GM12801 (cell line): ENCODE results near the gene METAP2.

Experiments used
- TF ChIP-seq, protein P1 (sequence below): IDR thresholded peaks from one replicate; pipeline ENCODE4 v1.5.1; 2011; ENCODE audit warnings: control low read depth; ENCODE audit not compliant: insufficient read length; ENCODE audit errors: extremely low read depth

METAP2 gene

DNA sequence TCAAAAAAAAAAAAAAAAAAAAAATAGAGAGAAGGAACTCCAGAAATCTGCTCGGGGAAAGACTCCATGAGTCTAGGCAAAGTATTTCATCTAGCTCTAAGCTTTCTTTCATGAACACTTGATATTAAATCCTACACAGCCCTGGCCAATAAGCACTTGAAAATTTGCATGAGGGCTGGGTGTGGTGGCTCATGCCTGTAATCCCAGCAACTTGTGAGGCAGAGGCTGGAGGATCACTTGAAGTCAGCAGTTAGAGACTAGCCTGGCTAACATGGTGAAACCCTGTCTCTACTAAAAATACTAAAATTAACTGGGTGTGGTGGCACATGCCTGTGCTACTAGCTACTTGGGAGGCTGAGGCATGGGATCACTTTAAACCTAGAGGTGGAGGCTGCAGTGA, 13.1 kb upstream of the METAP2 start:
- TF ChIP-seq, protein P1, sequence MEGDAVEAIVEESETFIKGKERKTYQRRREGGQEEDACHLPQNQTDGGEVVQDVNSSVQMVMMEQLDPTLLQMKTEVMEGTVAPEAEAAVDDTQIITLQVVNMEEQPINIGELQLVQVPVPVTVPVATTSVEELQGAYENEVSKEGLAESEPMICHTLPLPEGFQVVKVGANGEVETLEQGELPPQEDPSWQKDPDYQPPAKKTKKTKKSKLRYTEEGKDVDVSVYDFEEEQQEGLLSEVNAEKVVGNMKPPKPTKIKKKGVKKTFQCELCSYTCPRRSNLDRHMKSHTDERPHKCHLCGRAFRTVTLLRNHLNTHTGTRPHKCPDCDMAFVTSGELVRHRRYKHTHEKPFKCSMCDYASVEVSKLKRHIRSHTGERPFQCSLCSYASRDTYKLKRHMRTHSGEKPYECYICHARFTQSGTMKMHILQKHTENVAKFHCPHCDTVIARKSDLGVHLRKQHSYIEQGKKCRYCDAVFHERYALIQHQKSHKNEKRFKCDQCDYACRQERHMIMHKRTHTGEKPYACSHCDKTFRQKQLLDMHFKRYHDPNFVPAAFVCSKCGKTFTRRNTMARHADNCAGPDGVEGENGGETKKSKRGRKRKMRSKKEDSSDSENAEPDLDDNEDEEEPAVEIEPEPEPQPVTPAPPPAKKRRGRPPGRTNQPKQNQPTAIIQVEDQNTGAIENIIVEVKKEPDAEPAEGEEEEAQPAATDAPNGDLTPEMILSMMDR, result no peak

DNA sequence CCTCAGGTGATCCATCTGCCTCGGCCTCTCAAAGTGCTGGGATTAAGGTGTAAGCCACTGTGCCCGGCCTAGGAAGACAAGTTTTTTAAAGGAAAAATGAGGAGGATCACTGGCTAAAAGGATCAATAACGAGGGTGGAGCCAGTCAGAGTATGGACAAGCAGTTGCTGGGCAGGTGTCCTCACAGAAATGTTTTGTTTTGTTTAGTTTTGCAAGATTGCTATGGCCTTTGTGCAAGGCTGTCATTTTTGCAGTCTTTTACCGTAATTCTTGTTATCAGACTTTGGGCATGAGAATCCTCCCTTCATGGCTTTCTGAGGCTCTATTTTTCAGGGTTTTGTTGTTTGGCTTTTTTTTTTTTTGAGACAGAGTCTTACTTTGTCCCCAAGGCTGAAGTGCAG, 11.9 kb upstream of the METAP2 start:
- TF ChIP-seq, protein P1, result no peak

DNA sequence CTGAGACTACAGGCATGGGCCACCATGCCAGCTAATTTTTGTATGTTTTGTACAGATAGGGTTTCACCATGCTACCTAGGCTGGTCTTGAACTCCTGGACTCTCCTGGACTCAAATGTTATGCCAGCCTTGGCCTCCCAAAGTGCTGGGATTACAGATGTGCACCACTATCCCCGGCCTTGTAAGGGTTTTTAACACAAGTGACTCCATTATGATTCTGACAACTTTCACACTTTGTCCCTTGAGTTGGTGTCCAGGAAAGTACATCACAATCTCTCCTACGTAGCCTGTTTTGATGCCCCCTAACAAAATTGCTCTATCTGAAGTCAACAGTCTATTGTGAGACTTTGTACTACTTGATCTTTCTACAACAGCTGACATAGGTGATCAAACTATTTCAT, 11.4 kb upstream of the METAP2 start:
- TF ChIP-seq, protein P1, result no peak

DNA sequence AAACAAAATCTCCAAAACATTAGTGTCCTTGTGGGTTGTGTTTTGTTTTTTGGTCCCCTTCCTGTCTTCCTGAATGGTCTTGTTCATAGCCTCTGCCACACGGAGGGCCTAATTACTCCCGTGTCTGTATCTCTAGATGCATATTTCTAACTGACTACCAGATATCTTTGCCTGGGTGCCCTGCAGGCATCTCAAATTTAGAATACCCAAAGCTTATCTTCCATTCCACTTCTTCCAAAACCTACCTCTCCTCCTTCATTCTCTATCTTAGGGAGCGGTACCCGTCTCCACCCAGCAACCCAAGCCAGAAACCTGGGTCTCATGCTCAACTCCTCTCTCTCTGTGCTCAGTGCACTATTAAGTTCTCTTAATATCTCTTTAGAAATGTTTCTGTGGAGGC, 10.9 kb upstream of the METAP2 start:
- TF ChIP-seq, protein P1, result no peak

DNA sequence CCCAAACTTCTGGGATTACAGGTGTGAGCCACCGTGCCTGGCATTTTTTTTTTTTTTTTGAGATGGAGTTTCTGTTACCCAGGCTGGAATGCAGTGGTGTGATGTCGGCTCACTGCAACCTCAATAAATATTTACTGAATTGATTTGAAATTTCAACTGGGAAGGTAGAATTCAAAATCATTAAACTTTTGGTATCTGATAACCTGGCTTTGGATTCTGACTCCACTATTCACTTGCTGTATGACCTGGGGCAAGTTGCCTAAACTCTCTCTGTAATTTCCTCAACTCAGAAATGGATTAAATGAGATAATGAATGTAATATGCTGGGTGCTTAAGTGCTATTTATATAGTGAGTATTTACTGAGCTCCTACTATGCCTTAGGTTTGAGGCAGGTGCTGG, 8.7 kb upstream of the METAP2 start:
- TF ChIP-seq, protein P1, result no peak

DNA sequence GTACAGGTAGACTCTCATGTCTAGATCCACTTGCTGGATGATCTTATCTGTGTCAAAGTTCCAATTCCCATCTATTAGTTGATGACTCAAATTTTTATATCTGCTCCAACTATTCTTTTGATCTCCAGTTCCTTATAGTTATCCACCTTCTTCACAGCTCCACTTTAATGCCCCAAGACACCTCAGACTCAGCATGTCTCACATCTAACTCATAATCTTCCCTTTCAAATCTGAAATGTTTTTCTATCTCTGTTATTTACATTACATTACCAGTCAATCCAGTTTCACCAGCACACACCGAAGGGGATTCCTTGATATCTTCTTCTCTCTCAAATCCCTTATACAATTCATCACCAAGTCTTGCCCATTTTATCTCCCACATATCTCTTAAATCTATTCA, 3.7 kb upstream of the METAP2 start:
- TF ChIP-seq, protein P1, result no peak

DNA sequence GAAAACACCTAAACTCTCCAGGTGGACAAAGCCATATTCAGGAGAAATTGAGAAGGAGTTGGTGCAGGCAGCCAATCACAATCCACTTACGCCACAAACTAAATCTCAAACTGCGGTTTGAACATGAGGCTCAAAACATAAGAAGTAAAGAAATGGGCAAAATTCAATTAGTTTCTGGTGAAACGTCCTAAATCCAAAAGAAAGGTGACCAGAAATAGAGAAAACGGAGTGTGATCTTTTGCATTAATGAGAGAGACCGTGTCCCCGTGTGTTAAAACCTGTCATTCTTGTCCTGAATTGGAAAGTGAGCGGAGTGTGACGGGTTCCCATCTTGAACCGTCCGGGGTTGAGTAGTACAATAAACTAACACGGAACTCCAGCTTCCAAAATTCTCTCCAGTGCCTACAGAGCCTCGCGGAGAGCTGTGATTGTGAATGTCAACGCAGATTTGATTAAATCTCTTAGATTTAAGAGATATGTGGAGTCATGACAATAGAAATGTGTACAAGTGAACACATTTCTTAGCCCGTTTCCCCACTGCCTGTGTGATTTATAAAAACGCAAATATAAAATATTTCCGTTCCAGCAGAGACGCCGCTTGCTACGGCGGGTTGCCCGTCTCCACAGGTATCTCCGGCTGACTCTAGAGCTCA, 595 bp upstream of the METAP2 start:
- TF ChIP-seq, protein P1, result no peak
